ENCODE data around the gene TNNT3. TPM values are rescaled to one million over a fixed set of nuclear protein-coding genes. Genes with fewer than 3 reads are reported as not detected.
"Not testable (repeated sequence)": the region's sequence is repeated elsewhere in the genome, so short reads cannot be mapped to it uniquely, and the experiment has no call there.

The TNNT3 gene
- total RNA-seq, 1 experiment from 2014 or later = not detected

GRCh38 chr11:1934335-1935155, 15.0 kb downstream of the TNNT3 start:
- no peak for DNase-seq (ENCODE audit: low read depth)

GRCh38 chr11:1935156-1936071, 15.9 kb downstream of the TNNT3 start:
- DNase-seq (ENCODE audit: low read depth) = no peak

DNA sequence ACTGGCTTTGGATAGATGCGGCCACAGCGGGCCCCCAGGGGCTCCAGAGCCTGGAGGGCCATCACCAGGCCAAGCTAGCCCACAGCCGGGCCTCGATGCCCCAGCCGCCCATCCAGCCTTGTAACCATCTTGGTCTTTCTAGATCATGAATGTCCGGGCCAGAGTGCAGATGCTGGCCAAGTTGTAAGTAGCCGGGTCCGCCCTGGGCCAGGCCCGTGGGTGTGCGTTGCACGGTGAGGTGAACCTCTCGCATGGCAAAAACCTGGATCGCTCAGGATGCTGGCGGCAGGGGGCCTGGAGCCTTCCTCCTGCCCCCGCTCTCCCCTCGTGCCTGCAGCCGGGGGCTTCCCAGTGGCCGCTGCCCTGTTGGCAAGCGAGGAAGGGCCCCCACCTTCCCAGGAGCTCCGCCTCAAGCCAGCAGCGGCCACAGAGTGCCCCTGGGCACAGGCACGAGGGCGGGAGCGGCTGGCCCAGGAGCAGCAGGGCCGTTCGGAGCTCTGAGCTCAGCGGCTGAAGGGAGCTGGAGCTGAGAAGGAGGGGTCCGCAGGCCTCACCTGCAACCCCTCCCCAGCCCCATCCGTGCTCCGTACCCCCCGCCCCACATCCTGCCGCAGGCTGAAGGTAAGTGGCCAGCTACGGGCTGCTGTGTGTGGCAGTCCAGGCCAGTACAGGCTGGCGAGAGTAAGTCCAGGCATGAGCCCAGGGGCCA, 16.7 kb downstream of the TNNT3 start:
- no peak for DNase-seq (ENCODE audit: low read depth)

DNA sequence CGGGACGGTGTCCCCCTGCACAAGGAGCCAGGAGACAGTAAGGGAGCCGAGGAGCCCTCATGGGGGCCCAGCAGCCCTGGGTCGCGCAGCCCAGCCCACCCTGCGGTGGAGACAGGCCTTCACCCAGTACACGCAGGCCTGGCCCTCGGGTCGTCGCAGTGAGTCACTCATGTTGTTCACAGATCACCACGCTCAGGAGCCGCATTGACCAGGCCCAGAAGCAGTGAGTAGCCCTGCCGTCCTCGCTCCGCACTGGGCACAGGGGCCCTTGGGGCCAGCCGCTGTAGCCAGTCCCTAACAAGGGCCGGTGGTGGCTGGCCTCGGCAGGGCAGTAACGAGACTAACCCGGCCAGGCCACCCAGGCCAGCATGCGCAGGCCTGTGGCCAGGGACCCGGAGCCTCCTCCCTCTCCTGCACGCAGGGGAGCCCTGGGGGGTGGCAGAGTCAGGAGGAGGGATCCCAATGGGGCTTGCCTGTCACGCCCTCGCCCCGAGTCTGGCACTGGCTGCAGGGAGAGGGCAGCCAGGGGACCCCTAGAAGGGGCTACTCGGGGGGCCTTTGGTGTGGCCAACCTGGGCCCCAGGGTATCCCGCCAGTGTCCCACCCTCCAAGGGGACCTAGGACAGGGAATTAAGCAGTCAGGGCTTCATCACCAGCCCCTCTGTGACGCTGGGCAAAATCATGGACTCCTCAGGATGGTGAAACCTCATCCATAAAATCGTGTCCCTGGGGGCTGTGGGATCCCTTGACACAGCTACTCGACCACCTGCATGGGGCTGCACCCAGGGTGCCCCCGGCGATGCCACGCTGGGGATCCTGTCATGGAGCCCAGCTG, 17.5 kb downstream of the TNNT3 start:
- no peak for DNase-seq (ENCODE audit: low read depth)

DNA sequence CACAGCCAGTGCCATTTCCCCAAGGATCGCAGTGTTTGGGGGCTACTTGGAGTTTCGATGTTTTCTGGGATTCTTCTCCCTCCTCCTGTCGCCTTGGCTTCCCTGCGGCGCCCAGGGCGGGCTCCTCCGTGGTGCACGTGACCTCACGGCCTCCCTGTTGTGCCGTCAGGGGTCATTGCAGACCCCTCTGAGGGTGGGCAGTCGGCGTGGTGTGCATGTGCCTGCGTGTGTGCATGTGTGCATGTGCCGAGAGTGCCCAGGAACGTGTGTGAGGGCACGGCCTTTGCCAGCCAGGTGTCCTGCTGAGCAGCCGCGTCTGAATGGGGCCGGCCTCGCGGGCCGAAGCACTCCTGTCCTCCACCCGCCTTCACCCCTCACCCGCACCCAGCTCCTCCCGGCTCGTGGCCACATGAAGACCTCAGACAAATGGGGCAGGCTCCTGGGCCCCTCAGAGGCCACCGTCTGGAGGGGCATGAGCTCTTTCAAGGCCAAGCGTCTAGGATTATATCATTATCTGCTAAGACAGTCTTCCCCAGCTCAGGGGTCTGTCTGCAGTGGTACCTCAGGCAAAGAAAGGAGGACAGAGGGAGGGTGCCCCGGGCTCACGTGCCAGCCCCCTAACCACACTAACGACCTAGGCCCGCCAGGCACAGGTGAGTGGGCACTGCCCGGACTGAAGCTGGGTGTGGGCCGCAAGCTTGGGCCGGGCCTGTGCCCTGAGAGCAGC, 18.3 kb downstream of the TNNT3 start:
- no peak for DNase-seq (ENCODE audit: low read depth)

- DNase-seq (ENCODE audit: low read depth) = no peak
Measured at GRCh38 chr11:1938343-1939005, 19.0 kb downstream of the TNNT3 start.

DNA sequence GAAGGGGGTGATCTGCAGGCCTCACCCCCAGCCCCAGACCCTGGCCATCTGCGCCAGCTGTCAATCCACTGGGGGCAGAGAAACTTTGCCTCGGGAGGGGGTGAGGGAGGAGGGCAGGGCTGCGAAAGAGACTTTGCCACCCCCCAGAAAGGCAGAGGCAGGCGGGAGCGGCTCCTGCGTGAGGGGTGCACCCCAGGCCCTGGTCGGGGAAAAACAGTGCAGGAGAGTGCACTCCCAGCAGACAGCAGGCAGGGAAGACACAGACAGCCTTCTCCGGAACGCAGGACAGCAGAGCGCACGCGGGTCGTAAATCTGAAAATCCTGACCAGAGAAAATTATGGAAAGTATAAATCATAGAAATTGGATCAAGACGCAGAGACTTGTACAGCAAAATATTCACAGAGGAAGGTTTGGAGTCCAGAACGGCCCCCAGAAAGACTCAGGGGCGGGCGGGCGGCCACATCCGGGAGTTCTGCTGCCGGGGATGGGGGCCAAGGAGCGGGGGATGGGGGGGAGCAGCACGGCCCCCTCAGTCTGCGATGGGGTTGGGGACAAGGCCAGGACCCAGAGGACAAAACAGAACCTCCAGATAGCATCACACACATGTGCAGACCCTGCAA, 19.6 kb downstream of the TNNT3 start:
- DNase-seq (ENCODE audit: low read depth) = no peak

DNA sequence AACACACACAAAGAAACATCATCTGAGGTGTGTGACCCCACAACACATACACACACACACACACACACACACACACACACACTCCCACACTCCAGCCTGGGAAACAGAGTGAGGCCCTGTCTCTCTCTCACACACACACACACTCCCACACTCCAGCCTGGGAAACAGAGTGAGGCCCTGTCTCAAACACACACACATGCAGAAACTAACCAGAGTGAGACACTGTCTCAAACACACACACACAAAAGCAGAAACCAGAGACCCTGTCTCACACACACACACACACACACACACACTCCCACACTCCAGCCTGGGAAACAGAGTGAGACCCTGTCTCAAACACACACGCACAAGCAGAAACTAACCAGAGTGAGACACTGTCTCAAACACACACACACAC, 20.3 kb downstream of the TNNT3 start:
- not testable (repeated sequence) for DNase-seq (ENCODE audit: low read depth)

DNA sequence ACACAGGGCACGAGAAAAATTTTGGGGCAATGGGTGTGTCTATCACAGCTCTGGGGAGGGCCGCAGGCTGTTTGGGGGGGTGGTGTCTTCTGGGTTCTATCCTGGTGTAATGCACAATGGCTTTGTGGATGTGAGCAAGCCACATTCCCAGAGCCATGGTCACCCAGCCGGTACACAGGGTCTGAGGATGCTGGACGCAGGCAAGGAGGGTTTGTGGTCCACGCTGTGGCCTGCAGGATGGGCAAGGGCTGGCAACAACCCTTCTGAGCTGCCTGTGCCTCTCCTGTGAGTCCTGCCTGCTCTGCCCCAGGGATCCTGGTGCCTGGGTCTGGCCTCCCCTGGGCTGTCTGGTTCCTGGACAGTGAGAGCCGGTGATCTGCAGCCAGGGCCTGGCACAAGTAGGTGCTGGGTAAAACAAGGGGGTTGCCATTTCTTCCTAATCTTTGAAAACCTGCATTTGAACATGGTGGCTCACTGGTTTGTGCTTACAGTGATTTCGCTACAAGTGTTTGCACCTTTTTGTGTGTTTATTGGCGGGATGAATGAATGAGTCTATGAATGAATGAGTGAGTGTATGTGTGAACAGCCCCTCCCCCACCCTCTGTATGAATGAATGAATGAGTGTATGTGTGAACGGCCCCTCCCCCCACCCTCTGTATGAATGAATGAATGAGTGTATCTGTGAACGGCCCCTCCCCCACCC, 23.2 kb downstream of the TNNT3 start:
- DNase-seq (ENCODE audit: low read depth) = no peak

- peak; percentile 20 for DNase-seq (ENCODE audit: low read depth)
Measured at GRCh38 chr11:1943576-1943975, 24.1 kb downstream of the TNNT3 start.

DNA sequence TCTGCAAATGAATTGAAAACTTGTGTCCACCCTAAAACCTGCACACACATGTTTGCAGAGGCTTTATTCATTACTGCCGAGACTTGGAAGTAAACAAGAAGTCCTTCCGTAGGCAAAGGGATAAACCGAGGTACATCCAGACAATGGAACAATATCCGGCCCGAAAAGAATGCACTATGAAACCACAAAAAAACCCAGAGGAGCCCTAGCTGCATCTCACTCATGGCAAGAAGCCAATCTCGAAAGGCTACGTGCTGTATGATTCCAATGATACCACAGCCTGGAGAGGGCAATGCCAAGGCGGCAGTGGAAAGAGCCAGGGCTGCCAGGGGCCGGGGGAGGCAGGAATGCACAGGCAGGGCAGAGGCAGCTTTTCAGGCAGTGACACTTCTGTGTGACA, 24.5 kb downstream of the TNNT3 start:
- DNase-seq (ENCODE audit: low read depth) = peak; percentile 55

GRCh38 chr11:1946812-1947484, 27.4 kb downstream of the TNNT3 start, which contains the start of gene MRPL23:
MRPL23 (plus strand) TSS chr11:1947332; CDS start chr11:1947363, 31 bp downstream.
- no peak for DNase-seq (ENCODE audit: low read depth)

DNA sequence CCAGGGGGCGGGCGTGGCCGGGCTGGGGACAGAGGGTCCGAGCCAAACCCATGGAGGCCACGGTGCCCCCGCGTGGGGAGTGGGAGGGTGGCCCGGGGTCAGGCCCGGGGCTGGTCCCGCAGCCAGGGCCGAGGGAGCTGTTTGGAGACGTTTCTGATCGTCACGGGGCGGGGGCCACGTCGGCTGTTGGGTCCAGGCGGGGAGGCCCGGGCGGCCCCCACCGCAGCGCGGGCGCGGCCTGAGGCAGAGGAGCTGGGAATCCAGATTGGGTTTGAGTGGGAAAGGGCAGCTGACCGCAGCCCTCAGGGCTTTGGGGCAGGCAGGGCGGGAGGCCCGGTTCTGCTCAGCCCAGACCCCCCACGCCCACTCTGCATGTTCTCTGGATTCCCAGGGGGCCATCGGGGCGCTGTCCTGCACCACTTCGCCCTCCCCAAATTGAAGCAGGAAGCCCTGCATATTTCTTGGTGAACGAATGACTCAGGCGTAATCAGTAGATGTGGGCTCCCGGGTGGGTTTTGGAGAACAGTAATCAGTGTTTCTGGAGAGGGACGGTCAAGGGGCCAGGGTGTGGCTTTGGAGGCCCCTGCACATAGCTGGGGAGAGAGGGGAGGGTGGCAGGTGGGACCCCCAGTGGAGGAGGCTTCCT, 28.2 kb downstream of the TNNT3 start:
- DNase-seq (ENCODE audit: low read depth) = no peak

GRCh38 chr11:1948389-1948788, 28.9 kb downstream of the TNNT3 start:
- DNase-seq (ENCODE audit: low read depth) = no peak

GRCh38 chr11:1949302-1949701, 29.8 kb downstream of the TNNT3 start:
- DNase-seq (ENCODE audit: low read depth) = no peak

DNA sequence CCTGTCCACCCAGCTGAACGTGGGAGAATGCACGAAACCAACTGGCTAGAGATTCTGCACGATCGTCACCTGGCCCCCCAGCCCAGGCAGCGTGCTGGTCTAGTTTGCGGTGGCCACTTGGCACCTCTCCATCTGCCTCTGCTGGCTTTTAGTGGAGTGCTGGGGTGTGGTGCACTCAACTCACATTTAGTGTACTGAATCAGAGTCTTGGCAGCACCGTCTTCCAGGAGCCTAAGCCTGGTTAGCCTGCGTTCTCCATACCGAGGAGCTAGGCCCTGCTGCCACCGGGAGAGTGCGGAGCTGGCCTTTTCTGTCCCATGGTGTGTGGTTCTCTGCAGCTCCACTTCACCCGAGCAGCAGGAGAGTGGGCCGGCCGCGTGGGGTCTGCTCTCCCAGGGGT, 30.4 kb downstream of the TNNT3 start:
- no peak for DNase-seq (ENCODE audit: low read depth)

GRCh38 chr11:1952806-1953482, 33.4 kb downstream of the TNNT3 start:
- DNase-seq (ENCODE audit: low read depth) = no peak
